HG03442 (cell line): ENCODE results near the gene TPMT.
"Not testable (repeated sequence)": the region's sequence is repeated elsewhere in the genome, so short reads cannot be mapped to it uniquely, and the experiment has no call there.

ENCODE experiments used
- ATAC-seq: cut with Tn5 transposase; IDR thresholded peaks from one replicate; pipeline ENCODE4 v1.9.1; 2021; ENCODE audit warnings: mild to moderate bottlenecking, moderate library complexity; ENCODE audit not compliant: unreplicated experiment

Gene TPMT

GRCh38 chr6:18154507-18155149, at the start of gene TPMT:
TSS of gene TPMT (minus strand) at chr6:18155077. CDS start at chr6:18149127, 5,950 bp downstream.
- peak; percentile 43 for ATAC-seq

GRCh38 chr6:18203786-18204185, 48.9 kb upstream of the TPMT start:
- no peak for ATAC-seq

DNA sequence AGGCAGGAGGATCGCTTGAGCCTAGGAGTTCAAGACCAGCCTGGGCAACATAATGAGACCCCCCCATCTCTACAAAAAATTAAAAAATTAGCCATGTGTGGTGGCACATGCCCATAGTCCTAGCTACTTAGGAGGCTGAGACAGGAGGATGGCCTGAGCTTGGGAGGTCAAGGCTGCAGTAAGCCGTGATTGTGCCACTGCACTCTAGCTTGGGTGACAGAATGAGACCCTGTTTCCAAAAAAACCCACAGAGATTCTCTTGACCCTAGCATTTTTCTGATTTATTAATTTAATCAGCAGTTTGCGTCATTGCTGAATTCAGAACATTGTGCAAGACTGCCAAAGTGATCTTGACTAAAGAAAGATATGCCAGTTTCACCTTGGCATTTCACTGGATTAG, 37.1 kb upstream of the TPMT start:
- no peak for ATAC-seq

DNA sequence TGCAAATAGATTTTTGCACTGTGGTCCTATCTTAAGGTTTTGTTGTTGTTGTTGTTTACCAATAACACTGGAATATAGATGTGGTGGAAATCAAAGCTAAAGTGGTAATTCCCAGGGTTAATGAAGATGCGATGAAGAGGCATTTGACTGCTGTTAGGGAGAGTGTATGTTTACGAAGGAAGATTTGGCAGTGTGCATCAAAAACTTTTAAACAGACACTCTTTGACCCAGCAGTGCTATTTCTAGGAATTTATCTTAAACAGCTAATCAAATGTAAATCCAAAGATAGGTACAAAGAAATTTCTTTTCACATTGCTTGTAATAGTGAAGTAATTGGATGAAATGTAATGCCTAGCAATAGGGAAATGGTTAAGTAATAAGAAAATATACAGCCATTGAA, 34.3 kb upstream of the TPMT start:
- ATAC-seq = no peak

DNA sequence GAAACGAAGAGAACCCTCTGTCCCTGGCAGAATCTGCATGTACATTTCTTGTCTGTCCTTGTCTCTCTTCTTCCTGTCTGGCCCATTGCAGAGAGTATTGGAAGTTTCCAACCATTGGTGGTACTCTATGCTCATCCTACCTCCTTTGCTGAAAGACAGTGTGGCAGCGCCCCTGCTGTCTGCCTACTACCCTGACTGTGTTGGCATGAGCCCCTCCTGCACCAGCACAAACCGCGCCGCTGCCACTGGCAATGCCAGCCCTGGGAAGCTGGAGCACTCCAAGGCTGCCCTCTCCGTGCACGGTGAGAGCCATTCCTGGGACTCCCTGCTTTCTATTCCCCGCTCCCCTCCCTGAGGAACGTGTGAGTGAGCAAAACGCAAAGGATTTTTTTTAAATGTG, 32.8 kb upstream of the TPMT start:
- no peak for ATAC-seq

DNA sequence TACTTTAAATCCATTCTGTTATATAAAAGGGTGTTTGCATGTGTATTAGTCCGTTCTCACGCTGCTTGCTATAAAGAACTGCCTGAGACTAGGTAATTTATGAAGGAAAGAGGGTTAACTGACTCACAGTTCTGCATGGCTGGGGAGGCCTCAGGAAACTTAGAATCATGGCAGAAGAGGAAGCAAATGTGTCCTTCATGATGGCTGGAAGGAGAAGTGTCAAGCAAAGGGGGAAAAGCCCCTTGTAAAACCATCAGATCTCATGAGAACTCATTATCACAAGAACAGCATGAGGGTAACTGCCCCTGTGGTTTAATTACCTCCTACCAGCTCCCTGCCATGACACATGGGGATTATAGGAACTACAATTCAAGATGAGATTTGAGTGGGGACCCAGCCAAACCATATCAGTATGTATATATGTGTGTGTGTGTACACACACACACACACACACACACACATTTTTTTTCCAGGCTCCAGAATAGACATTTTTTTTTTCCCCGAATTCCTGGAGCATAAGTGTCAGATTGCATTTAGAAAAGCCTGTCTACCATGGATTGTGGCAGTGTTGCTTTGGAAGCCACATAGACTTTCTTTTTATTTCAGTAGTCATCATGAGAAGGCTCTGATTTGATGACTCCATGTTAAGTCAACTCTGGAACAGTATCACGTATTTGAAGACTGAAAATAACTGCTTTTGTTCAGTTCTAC, 31.8 kb upstream of the TPMT start:
- no peak for ATAC-seq

GRCh38 chr6:18186033-18186432, 31.2 kb upstream of the TPMT start:
- no peak for ATAC-seq

- ATAC-seq = no peak
Measured at GRCh38 chr6:18185624-18186023, 30.7 kb upstream of the TPMT start.

- ATAC-seq = no peak
Measured at GRCh38 chr6:18183766-18184165, 28.9 kb upstream of the TPMT start.

DNA sequence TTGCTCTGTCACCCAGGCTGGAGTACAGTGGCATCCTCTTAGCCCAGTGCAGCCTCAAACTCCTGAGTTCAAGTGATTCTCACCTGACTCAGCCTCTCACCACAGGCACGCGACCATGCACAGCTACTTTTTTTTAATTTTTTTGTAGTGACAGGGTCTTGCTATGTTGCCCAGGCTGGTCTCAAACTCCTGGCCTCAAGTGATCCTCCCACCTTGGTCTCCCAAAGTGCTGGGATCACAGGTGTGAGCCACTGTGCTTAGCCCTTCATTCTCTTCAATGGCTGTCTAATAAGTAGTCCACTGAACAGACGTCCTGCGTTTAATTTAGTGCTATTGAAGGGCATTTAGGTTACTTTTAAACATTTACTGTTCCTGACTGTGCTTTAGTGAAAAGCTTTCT, 27.7 kb upstream of the TPMT start:
- no peak for ATAC-seq

DNA sequence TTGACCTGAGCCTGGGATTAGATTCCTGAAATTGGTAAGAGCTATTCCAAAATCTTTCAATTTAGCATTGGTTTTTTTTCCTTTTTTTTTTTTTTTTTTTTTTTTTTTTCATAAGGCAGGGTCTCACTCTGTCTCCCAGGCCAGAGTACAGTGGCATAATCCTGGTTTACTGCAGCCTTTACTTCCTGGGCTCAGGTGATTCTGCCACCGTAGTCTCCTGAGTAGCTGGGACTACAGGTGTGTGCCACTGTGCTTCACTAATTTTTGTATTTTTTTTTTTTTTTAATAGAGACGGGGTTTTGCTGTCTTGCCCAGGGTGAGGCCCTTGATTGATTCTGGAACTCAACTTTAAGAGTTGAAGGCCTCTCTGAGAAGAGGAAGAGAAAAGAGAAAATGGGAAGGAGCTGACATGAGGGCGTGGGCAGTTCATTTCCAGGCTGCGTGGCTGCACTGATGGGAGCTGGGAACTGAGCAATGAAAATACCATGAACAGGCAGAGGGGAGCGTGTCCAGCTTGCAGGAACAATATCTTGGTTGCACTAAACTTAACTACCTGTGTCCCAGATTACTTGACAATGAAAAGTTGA, 25.0 kb upstream of the TPMT start:
- no peak for ATAC-seq

GRCh38 chr6:18178960-18179615, 24.2 kb upstream of the TPMT start:
- ATAC-seq = no peak

GRCh38 chr6:18177286-18177965, 22.5 kb upstream of the TPMT start:
- ATAC-seq = no peak

DNA sequence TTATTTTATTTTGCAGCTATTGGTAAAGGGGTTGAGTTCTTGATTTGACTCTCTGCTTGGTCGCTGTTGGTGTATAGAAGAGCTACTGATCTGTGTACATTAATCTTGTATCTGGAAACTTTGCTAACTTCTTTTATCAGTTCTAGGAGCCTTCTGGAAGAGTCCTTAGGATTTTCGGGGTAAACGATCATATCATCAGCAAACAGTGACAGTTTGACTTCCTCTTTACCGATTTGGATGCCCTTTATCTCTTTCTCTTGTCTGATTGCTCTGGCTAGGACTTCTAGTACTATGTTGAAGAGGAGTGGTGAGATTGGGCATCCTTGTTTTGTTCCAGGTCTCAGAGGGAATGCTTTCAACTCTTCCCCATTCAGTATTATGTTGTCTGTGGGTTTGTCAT, 21.3 kb upstream of the TPMT start:
- ATAC-seq = not testable (repeated sequence)

DNA sequence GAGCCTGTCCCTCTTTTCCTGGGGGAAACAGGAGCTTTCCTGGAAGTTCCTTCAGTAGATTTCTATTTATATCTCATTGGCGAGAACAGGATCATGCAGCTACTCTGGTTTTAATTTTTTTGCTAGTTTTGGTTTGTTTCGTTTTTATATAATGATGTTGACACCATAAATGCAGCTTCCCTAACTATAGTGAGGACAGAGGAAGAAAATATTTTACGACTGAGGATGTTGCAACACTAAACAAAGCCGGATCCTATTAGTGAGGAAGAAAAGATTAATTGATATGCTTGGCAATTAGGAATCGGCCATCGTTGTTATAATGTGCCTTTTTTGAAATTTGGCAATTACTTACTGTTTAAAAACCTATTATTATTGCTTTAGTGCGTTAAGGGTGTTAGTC, 17.0 kb upstream of the TPMT start:
- no peak for ATAC-seq

- ATAC-seq = no peak
Measured at GRCh38 chr6:18168264-18168663, 13.4 kb upstream of the TPMT start.

DNA sequence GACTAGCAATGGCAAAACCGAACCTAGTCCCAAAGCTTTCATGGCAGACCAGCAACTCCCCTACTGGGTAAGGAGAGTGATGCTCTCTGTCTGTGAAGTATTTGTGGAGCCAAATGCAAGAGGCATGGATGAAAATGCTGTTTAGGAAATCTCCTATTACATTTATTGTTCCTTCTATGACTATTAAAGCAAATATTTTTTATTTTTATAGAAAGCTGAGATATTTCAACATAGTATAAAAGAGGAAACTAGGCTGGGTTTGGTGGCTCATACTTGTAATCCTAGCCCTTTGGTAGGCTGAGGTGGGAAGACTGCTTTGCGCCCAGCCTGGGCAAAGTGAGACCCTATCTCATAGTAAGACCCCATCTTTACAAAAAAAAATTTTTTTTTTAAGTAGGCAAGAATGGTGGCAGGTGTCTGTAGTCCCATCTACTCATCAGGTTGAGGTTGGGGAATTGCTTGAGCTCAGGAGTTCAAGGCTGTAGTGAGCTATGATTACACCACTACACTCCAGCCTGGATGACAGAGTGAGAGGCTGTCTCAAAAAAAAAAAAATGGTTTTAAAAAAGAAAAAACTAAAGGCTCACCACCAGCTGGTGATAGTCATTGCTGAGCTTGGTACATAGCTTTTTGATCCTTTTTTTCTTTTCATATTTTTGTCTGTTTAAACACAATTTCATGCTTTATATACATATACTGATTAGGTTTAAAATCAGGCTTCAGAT, 11.6 kb upstream of the TPMT start:
- ATAC-seq = no peak

GRCh38 chr6:18165751-18166150, 10.9 kb upstream of the TPMT start:
- no peak for ATAC-seq

DNA sequence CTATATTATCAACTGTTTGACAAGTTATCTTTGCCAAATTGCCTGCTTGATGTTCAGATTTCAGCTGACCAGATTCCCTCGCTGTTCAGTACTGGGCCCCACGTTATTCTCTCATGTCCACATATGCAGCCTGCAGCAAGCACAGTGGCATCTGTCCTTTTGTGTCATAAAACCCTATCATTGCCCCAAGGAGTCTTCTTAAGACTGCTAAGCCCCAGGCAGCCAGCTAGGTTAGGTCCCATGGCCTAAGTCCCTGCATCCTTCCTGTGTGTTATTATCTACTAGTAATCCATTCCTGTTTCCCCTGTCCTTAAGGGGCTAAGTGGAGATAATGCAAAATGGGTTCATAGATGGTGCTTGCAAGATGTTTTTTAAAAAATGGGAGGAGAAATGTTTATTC, 7.5 kb upstream of the TPMT start:
- ATAC-seq = no peak

GRCh38 chr6:18161431-18161830, 6.6 kb upstream of the TPMT start:
- ATAC-seq = no peak

DNA sequence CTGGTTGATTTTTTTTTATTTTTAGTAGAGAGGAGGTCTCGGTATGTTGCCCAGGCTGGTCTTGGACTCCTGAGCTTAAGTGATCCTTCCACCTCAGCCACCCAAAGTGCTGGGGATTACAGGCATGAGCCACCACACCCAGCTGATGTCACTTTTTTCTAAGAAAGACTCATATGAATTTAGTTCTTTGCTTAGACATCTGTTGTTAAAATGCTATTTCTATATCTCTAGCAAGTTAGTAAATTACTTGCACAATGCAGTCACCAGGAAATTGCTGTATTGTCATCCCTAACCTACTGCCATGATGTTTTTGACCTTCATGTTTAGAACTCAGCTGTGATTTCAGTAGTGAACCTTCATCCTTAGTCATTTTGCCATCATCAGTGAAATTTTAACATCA, 6.0 kb upstream of the TPMT start:
- ATAC-seq = no peak
